PC-3 (cell line): ENCODE measurements around the gene CEACAM4. TPM values are rescaled to one million over a fixed set of nuclear protein-coding genes. Genes with fewer than 3 reads are reported as not detected.

Experiments used
- ATAC-seq: fragments of 200-7000 bp; cut with Tn5 transposase; 2 replicates; pipeline ENCODE4 v1.9.1; 2020; ENCODE audit warnings: mild to moderate bottlenecking, moderate library complexity
- BruUV-seq: library from RNA; stranded (reverse); fragments of 400-500 nt; replicated peaks from 2 replicates; lab custom pipeline; 2021; lab: Mats Ljungman, UMichigan
- CTCF ChIA-PET: fragments of 300-600 bp; sonication (Branson Sonifier 250); formaldehyde crosslinking; loops from one replicate; lab custom pipeline; 2022; ENCODE audit warnings: antibody characterized with exemption; lab: Charles Lee
- POLR2A ChIA-PET: fragments of 300-600 bp; sonication (Branson Sonifier 250); formaldehyde crosslinking; loops from one replicate; lab custom pipeline; 2022; ENCODE audit warnings: antibody characterized with exemption; ENCODE audit not compliant: unreplicated experiment; lab: Charles Lee
- DNase-seq: peaks from one replicate; pipeline ENCODE4 v3.0.0-alpha.2; 2015
- H2AFZ ChIP-seq: fragments of 300-600 bp; sonication (generic); 2 replicates; pipeline ENCODE4 v1.6.0; 2016; ENCODE audit warnings: antibody characterized with exemption, low read length
- H3F3A ChIP-seq: fragments of 300-600 bp; sonication (generic); one replicate; pipeline ENCODE4 v1.6.0; 2017; ENCODE audit warnings: antibody characterized with exemption, low read length, control low read depth, mild to moderate bottlenecking; ENCODE audit not compliant: unreplicated experiment
- H3K27ac ChIP-seq: fragments of 300-600 bp; sonication (generic); 2 replicates; pipeline ENCODE4 v1.5.1; 2016; ENCODE audit warnings: mild to moderate bottlenecking, low read length
- H3K27me3 ChIP-seq: fragments of 300-600 bp; sonication (generic); 2 replicates; pipeline ENCODE4 v1.6.1; 2016; ENCODE audit warnings: low read length, mixed read lengths
- H3K36me3 ChIP-seq: fragments of 300-600 bp; sonication (generic); 2 replicates; pipeline ENCODE4 v1.6.1; 2016; ENCODE audit warnings: low read depth, mixed run types, low read length, mixed read lengths
- H3K4me1 ChIP-seq: fragments of 300-600 bp; sonication (generic); 2 replicates; pipeline ENCODE4 v1.5.1; 2016; ENCODE audit warnings: low read length; ENCODE audit not compliant: insufficient read depth
- H3K4me2 ChIP-seq: fragments of 300-600 bp; sonication (generic); 2 replicates; pipeline ENCODE4 v1.6.0; 2016; ENCODE audit warnings: low read length
- H3K4me3 ChIP-seq: fragments of 300-600 bp; sonication (generic); 2 replicates; pipeline ENCODE4 v1.5.1; 2016; ENCODE audit warnings: mild to moderate bottlenecking, low read length, mixed read lengths
- H3K79me2 ChIP-seq: fragments of 300-600 bp; sonication (generic); 2 replicates; pipeline ENCODE4 v1.6.1; 2017; ENCODE audit warnings: low read length, mixed read lengths
- H3K9ac ChIP-seq: fragments of 300-600 bp; sonication (generic); 2 replicates; pipeline ENCODE4 v1.6.0; 2016; ENCODE audit warnings: mild to moderate bottlenecking, low read length
- H3K9me2 ChIP-seq: fragments of 300-600 bp; sonication (generic); replicated peaks from 2 replicates; pipeline ENCODE4 v1.6.1; 2016; ENCODE audit warnings: mixed run types, low read length, mixed read lengths
- H3K9me3 ChIP-seq: fragments of 300-600 bp; sonication (generic); 2 replicates; pipeline ENCODE4 v1.6.1; 2016; ENCODE audit warnings: low read length, mixed read lengths
- H4K20me1 ChIP-seq: fragments of 300-600 bp; sonication (generic); 2 replicates; pipeline ENCODE4 v1.6.1; 2016; ENCODE audit warnings: low read length, mixed read lengths
- EZH2 ChIP-seq: fragments of 300-600 bp; sonication (generic); IDR thresholded peaks from one replicate; pipeline ENCODE4 v1.6.1; 2017; ENCODE audit warnings: antibody characterized with exemption, mild to moderate bottlenecking, low read length; ENCODE audit not compliant: unreplicated experiment
- EZH2phosphoT487 ChIP-seq: fragments of 300-600 bp; sonication (generic); IDR thresholded peaks from 2 replicates; pipeline ENCODE4 v1.6.1; 2018; ENCODE audit warnings: mild to moderate bottlenecking, antibody characterized with exemption, low read length, borderline replicate concordance
- intact Hi-C: fragments of 100-400 bp; cut with micrococcal nuclease; formaldehyde crosslinking; loops from 2 replicates; pipeline ENCODE4 v1.9.0; 2023
- total RNA-seq: library from RNA; depleted of rRNA; stranded (reverse); fragments of >200 nt; gene quantifications from 2 replicates; pipeline ENCODE4 v1.2.3, GENCODE V29; 2014
- TF ChIP-seq, protein P1 (sequence below): fragments of 300-600 bp; sonication (generic); conservative IDR thresholded peaks from 2 replicates; pipeline ENCODE4 v1.5.1; 2017; ENCODE audit warnings: antibody characterized with exemption, low read depth, mild to moderate bottlenecking, low read length

The CEACAM4 gene
- total RNA-seq, 1 experiment from 2014 or later, result not detected

DNA sequence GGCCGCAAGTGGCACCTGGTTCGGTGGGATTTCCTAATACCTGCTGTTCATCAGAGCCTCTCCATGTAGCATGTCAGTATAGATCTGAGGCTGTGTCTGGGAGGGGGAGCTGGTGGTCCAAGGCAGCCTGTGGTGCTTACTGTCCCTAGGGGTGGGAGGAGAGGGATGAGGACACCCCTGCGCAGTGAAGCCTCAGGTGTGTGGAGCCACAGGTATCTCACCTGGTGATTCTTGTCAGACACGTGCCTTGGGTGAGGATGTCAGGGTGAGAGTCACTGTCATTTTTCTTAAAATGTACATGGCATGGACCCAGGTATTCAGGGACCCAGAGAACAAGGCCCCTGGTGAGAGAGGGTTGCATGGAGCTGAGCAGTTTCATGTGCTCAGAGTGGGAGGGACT, 11.7 kb downstream of the CEACAM4 start:
- ChIA-PET CTCF (no interaction called here), POLR2A (no interaction called here)
- TF ChIP-seq EZH2 (no peak), EZH2phosphoT487 (no peak)
- TF ChIP-seq, protein P1, sequence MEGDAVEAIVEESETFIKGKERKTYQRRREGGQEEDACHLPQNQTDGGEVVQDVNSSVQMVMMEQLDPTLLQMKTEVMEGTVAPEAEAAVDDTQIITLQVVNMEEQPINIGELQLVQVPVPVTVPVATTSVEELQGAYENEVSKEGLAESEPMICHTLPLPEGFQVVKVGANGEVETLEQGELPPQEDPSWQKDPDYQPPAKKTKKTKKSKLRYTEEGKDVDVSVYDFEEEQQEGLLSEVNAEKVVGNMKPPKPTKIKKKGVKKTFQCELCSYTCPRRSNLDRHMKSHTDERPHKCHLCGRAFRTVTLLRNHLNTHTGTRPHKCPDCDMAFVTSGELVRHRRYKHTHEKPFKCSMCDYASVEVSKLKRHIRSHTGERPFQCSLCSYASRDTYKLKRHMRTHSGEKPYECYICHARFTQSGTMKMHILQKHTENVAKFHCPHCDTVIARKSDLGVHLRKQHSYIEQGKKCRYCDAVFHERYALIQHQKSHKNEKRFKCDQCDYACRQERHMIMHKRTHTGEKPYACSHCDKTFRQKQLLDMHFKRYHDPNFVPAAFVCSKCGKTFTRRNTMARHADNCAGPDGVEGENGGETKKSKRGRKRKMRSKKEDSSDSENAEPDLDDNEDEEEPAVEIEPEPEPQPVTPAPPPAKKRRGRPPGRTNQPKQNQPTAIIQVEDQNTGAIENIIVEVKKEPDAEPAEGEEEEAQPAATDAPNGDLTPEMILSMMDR, result no peak
- Histone ChIP-seq H3K4me1 (no peaks in the 10 kb centered on the region), H3K27me3 (peaks cover 17% of the 10 kb centered on the region), H3K9me2 (no peaks in the 10 kb centered on the region), H3K27ac (no peak overlapping the region), H3K4me2 (no peak overlapping the region), H2AFZ (no peak overlapping the region), H3K79me2 (no peaks in the 10 kb centered on the region), H3K36me3 (no peaks in the 10 kb centered on the region), H3K4me3 (no peak overlapping the region), H3F3A (no peaks in the 10 kb centered on the region), H4K20me1 (no peaks in the 10 kb centered on the region), H3K9ac (no peak overlapping the region), H3K9me3 (no peaks in the 10 kb centered on the region)
- ATAC-seq (no peak), DNase-seq (no peak)
- intact Hi-C loops, result no loop called here
- BruUV-seq, result no TSS peak

DNA sequence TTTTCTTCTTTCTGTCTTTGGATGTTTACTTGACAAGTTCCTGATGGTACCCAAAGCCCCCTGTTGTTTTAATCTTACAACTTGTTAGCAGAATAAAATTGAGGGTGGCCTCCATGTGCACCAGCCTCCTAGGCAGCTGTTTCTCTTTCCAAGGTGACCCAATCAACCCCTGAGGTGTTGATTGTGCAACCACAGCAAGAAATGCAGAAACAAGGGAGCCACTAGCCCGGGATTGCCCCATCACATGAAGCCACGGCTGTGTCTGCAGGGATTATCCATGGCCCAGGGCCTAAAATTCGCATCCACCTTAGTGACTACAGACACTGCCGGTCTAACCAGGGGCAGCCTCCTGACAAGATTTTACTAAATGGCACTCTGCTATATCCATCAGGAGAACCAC, 14.4 kb downstream of the CEACAM4 start:
- H3K27me3 ChIP-seq, result peaks cover 33% of the 10 kb centered on the region
- CTCF ChIA-PET, result no interaction called here
- DNase-seq (no peak), ATAC-seq (no peak)
- H3K4me2 ChIP-seq, result no peak overlapping the region
- H3K9me3 ChIP-seq, result no peaks in the 10 kb centered on the region
- H2AFZ ChIP-seq, result no peak overlapping the region
- no peaks in the 10 kb centered on the region for H3F3A ChIP-seq
- no peak overlapping the region for H3K9ac ChIP-seq
- no peak overlapping the region for H3K27ac ChIP-seq
- no peaks in the 10 kb centered on the region for H3K9me2 ChIP-seq
- no peaks in the 10 kb centered on the region for H3K4me1 ChIP-seq
- intact Hi-C loops, result no loop called here
- BruUV-seq, result no TSS peak
- no peaks in the 10 kb centered on the region for H4K20me1 ChIP-seq
- H3K36me3 ChIP-seq, result no peaks in the 10 kb centered on the region
- no peaks in the 10 kb centered on the region for H3K79me2 ChIP-seq
- no peak overlapping the region for H3K4me3 ChIP-seq
- POLR2A ChIA-PET, result no interaction called here
- TF ChIP-seq, protein P1, result no peak
- TF ChIP-seq EZH2phosphoT487 (no peak), EZH2 (no peak)

DNA sequence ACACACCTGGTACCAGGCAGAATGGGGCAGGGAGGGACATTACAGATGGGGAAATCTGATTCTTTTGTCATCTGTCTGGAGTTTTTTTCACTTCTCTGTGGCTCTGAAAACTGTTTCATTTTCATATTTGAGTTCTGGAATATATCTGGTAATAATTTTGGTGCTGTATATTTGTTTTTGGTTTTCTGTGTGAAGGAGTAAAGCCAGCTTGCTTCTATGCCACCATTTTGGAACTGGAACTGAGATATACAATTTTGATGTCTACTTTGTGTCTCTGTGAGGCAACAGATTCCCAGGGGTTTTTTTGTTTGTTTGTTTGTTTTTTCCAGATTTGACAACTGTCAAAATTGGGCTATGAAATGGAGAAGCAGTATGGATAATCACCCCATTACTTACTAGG, 16.1 kb downstream of the CEACAM4 start:
- Histone ChIP-seq H3K27me3 (peaks cover 33% of the 10 kb centered on the region), H3K9me2 (no peaks in the 10 kb centered on the region), H3K79me2 (no peaks in the 10 kb centered on the region), H3K4me1 (no peaks in the 10 kb centered on the region), H3K27ac (no peak overlapping the region), H3K36me3 (no peaks in the 10 kb centered on the region), H3K4me3 (no peak overlapping the region), H3F3A (no peaks in the 10 kb centered on the region), H3K9ac (no peak overlapping the region), H2AFZ (no peak overlapping the region), H3K4me2 (no peak overlapping the region), H3K9me3 (no peaks in the 10 kb centered on the region), H4K20me1 (no peaks in the 10 kb centered on the region)
- intact Hi-C loops, result no loop called here
- DNase-seq (no peak), ATAC-seq (no peak)
- no TSS peak for BruUV-seq
- TF ChIP-seq EZH2 (no peak), EZH2phosphoT487 (no peak)
- TF ChIP-seq, protein P1, result no peak
- POLR2A ChIA-PET, result no interaction called here
- CTCF ChIA-PET, result no interaction called here
